ENCODE measurements around the gene ZIC5. TPM values are rescaled to one million over a fixed set of nuclear protein-coding genes. Genes with fewer than 3 reads are reported as not detected.

The ZIC5 gene
- total RNA-seq, 3 donors from 2014 or later (not counting 1 experiment from before 2014, with no cell fraction given) = not detected

GRCh38 chr13:99995589-99996380, 24.2 kb upstream of the ZIC5 start:
- Mint-ChIP-seq H3K36me3 (peaks cover 23% of the 10 kb centered on the region), H3K27ac (no peak overlapping the region), H3K4me3 (peak overlapping the region; percentile 38), H3K9me3 (peaks cover 2 to 6% of the 10 kb centered on the region in 2 donors), H3K27me3 (ENCODE audit: low read depth in 2 of 2) (peaks cover 77 to 78% of the 10 kb centered on the region in 2 donors), H3K4me1 (peaks cover 5 to 21% of the 10 kb centered on the region in 2 donors)
- DNase-seq (peak in 1 of 2 donors; percentile 40), ATAC-seq (no peak)
- intact Hi-C loops (cut with micrococcal nuclease) = loop anchor here (5.0 kb wide), 1 partner anchor 33 kb away; no protein-coding TSS in a partner anchor
- Histone ChIP-seq H3K4me1 (ENCODE audit: control insufficient read depth, insufficient read depth, low read length) (peaks cover 6% of the 10 kb centered on the region), H3K27ac (ENCODE audit: low read length) (no peak overlapping the region), H3K36me3 (ENCODE audit: control insufficient read depth, insufficient read depth, low read length) (no peaks in the 10 kb centered on the region), H3K27me3 (ENCODE audit: control insufficient read depth, insufficient read depth, low read length) (peaks cover 76% of the 10 kb centered on the region), H3K9me3 (ENCODE audit: control insufficient read depth, insufficient read depth, low read length) (peaks cover 18% of the 10 kb centered on the region), H3K4me3 (ENCODE audit: low read length) (no peak overlapping the region)
- TF ChIP-seq CTCF (IDR thresholded peaks at IDR 0.05) = no peak
- WGBS (ENCODE audit: insufficient coverage) = 5% methylated on average over 14 of the region's 21 CpGs

- H3K27ac Mint-ChIP-seq = no peak overlapping the region
- H3K9me3 ChIP-seq (ENCODE audit: control insufficient read depth, insufficient read depth, low read length) = peaks cover 19% of the 10 kb centered on the region
- H3K4me1 Mint-ChIP-seq = peaks cover 5 to 26% of the 10 kb centered on the region in 2 donors
- peaks cover 12% of the 10 kb centered on the region for H3K4me1 ChIP-seq (ENCODE audit: control insufficient read depth, insufficient read depth, low read length)
- H3K27me3 ChIP-seq (ENCODE audit: control insufficient read depth, insufficient read depth, low read length) = peaks cover 83% of the 10 kb centered on the region
- H3K4me3 ChIP-seq (ENCODE audit: low read length) = no peak overlapping the region
- peaks cover 23% of the 10 kb centered on the region for H3K36me3 Mint-ChIP-seq
- no peak overlapping the region for H3K27ac ChIP-seq (ENCODE audit: low read length)
- 29% methylated on average over 2 of the region's 3 CpGs for WGBS (ENCODE audit: insufficient coverage)
- DNase-seq = peak in 1 of 2 donors; percentile 11
- no peaks in the 10 kb centered on the region for H3K36me3 ChIP-seq (ENCODE audit: control insufficient read depth, insufficient read depth, low read length)
- H3K27me3 Mint-ChIP-seq (ENCODE audit: low read depth in 2 of 2) = peaks cover 79 to 84% of the 10 kb centered on the region in 2 donors
- intact Hi-C loops (cut with micrococcal nuclease) = loop anchor here (5.0 kb wide), 1 partner anchor 33 kb away; no protein-coding TSS in a partner anchor
- H3K9me3 Mint-ChIP-seq = peaks cover 2 to 6% of the 10 kb centered on the region in 2 donors
- ATAC-seq = no peak
- no peak for TF ChIP-seq CTCF (IDR thresholded peaks at IDR 0.05)
- no peak overlapping the region for H3K4me3 Mint-ChIP-seq
These were observed 23.6 kb upstream of the ZIC5 start for GRCh38 chr13:99995104-99995588.

DNA sequence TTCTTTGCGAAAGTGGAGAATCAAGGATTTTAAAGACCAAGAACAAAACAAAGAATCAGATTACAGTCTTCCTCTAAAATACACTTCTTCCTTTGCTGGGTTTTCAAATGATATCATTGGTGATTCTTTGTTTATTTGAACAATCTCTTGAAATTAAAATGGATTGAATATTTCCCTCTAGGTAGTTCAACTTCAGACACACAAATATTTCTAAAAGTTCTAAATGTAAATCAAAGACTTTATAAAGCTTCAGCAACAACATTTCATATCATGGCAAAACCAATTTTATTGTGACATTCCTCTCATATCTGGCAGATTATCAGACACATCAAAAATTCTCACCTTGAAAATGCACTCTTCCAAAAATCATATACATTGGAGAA, 23.1 kb upstream of the ZIC5 start:
- DNase-seq (no peak), ATAC-seq (no peak)
- WGBS (ENCODE audit: insufficient coverage) = no CpG with 5 or more reads among the region's 1 CpG
- H3K27ac ChIP-seq (ENCODE audit: low read length) = no peak overlapping the region
- peaks cover 88% of the 10 kb centered on the region for H3K27me3 ChIP-seq (ENCODE audit: control insufficient read depth, insufficient read depth, low read length)
- Mint-ChIP-seq H3K27ac (no peak overlapping the region), H3K4me1 (peaks cover 5 to 31% of the 10 kb centered on the region in 2 donors), H3K27me3 (ENCODE audit: low read depth in 2 of 2) (peaks cover 81 to 89% of the 10 kb centered on the region in 2 donors), H3K4me3 (no peak overlapping the region), H3K9me3 (peaks cover 2 to 6% of the 10 kb centered on the region in 2 donors), H3K36me3 (peaks cover 23% of the 10 kb centered on the region)
- peaks cover 24% of the 10 kb centered on the region for H3K9me3 ChIP-seq (ENCODE audit: control insufficient read depth, insufficient read depth, low read length)
- no peaks in the 10 kb centered on the region for H3K36me3 ChIP-seq (ENCODE audit: control insufficient read depth, insufficient read depth, low read length)
- intact Hi-C loops (cut with micrococcal nuclease) = loop anchor here (5.0 kb wide), 1 partner anchor 32 kb away; no protein-coding TSS in a partner anchor
- H3K4me3 ChIP-seq (ENCODE audit: low read length) = no peak overlapping the region
- peaks cover 17% of the 10 kb centered on the region for H3K4me1 ChIP-seq (ENCODE audit: control insufficient read depth, insufficient read depth, low read length)
- TF ChIP-seq CTCF (IDR thresholded peaks at IDR 0.05) = no peak

Measured in natural killer cell (primary cell).